Activated CD4-positive, alpha-beta T cell treated with anti-CD3 and anti-CD28 coated beads, Interleukin-2, amount 50 U/mL, for 24 hours (primary cell): ENCODE data around the gene GHR.

Experiments used
- DNase-seq, 2 donors: peaks; one replicate each; pipeline ENCODE4 v3.0.0-alpha.2; 2020; ENCODE audit warnings: low read depth in 1 of 2, low spot score in 1 of 2

The GHR gene

DNA sequence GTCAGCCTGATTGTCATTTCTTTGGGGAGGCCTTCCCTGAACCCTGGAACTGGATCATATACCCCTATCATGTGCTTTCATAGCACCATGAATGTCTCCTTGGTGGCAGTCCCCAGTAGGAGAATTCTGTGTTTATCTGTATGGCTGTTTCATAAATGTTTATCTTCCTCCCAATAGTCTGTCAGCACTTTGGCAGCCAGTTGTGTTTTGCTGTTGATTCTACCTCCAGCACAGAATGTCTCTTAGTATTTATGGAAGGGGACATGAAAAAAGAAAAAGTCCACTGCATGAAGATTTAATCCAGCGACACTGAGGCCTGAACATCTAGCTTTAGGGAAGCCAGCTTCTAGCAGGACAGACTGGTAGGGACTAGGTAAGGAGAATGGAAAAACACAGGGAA, 38.3 kb downstream of the GHR start:
- DNase-seq: no peak

DNA sequence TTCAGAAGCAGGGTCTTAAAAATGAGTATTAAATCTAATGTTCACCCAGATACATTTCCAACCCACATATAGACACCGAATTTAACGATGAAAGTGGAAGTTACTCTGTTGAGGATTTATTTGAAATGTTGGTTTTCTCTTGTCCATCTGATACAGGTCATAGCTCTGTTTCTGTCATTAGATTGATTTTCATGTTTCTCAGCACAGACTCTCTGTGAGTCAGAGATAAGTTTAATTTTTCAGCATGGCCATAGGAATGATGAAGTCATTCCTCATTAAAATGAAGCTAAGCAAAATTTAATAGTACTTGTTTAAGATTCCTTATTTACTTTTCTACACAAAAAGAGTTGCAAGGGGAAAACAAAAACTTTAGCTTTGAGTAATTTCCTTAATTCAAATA, 38.8 kb downstream of the GHR start:
- DNase-seq: no peak

DNA sequence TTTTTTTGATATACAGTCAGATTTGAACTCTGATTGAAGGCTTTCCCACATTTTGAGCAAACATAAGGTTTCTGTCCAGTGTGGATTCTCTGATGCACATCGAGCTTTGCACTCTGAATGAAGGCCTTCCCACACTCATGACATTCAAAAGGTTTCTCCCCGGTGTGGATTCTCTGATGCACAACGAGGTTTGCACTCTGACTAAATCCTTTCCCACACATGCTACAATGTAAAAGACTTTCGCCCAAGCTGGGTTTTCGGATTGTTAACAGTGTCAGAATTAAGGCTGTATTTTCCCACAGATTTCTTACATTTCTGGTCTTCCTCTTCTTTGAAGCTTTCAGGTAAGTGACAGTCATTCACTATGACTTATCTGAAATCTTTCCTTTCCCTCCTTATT, 44.3 kb downstream of the GHR start:
- DNase-seq: no peak

DNA sequence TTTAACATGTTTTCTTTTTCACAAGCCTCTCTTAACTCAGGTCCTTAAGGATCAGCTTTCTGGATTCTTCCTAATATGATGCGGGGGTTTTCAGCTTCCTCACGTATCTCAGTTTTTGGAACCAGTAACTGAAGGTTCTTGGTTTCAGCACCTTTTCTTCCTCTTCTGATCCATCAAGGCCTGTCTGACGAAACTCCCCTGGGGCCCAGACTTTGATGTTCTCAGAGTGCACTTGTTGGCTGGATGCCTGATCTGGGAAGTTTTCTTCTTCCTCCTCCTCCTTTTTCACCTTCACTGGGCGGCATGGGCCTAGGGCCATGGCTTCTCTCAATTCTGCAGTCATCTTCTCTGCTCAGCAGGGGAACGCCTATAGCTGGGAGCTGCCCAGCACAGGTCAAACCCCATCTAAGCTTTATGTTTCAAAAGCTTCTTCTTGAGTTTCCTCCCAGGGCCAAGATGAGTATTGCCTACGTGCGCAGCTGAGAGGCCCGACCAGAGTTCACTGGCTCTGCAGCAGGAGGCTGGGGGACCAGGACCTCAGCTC, 44.8 kb downstream of the GHR start:
- no peak for DNase-seq

DNA sequence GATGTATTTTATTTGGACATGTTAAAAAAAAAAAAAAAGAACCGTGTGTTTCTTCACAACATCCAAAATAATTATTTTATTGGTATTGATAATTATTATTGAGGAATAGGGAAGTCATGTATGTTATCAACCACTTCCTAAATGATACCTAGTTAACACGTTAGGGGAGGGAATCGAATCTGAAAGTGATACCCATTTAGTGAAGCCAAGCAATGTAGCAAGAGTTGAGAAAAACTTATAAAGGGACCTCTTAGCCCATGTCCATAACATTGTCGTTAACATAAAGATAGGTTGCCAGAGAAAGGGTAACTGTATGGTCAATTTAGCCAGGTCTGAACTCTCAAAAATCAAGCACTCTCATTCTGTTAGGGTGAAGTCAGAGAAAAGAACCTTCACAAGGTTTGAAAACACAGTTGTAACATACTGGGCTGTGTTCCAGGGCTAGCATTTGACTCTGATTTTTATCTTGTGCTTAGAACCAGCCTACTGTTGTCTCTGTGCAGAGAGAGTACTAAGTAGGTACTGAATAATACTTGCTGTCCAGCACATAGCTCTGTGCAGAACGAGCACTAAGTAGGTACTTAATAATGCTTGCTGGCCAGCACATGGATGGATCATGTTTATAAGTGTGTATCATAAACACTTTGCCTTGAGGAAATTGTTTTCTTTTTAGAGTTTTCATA, 60.4 kb downstream of the GHR start:
- DNase-seq: no peak

DNA sequence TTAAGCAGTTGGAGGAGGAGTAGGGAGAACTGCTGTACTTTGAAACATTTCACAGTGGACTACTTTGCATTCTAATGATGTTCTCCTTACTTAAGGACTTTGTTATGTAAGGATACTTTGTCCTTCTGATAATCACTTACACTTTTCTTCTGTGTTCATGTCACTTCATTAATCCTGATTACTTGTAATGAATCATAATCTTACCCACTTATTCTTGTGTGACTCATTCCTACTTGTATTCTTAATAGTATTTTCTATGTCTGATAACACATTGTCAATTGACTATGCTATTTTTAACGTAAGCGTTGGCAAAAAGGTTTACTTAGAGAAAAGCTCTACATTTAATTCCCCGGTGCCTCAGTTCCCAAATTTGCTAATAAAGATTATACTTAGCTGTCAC, 63.8 kb downstream of the GHR start:
- no peak for DNase-seq

DNA sequence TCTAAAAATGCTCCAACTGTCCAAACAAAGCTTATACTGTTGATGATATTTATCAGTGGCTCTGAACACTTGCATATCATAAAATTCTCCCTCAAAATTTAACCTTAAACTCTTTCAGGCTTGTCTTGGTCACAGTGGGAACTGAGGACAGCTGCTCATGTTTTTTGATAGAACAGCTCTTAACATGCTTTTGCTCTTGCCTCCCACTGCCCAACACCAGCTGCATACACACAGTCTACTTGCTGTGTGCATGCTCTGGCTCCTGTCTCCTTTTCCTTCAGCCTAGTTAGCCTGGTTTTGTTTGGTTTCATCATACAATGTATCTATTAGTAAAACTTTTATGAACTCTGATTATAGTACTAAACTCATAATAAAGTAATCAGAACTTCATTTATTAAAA, 64.6 kb downstream of the GHR start:
- no peak for DNase-seq

DNA sequence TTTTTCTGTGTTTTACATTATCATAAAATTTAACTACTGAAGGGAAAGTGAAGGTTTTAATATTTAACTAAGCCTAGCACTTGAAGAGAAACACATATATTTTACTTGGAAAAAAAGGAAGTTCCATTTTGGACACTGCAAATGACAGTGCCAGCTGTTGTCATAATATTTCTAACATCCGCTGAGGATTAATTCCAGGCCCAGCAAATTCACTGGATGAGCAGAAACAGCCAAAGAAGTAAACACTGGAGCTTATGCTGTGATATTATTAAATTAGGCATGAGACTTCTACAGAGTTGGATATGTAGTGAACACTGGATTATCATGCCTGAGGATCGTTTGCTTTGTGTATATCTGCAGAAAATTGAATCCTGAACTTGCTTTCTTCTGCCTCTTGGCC, 67.6 kb downstream of the GHR start:
- no peak for DNase-seq

DNA sequence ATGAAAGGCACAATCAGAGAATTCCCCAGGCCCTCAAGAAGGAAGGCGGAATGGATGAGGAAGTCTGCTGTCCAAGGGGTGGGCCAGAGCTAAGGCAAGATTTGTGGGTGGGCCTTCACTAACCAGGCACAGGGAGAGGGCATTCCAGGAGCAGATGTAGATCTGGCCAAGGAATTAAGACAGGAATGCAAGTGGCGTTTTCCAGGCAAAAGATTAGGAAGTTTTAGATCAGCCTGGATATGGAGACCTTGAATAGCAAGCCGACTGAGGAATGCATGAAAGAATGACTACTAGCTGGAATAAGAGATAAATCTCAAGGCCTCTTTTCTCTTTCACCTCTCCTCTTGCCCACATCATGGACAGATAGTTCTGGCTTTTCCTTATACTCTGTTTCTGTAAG, 68.5 kb downstream of the GHR start:
- DNase-seq: no peak

DNA sequence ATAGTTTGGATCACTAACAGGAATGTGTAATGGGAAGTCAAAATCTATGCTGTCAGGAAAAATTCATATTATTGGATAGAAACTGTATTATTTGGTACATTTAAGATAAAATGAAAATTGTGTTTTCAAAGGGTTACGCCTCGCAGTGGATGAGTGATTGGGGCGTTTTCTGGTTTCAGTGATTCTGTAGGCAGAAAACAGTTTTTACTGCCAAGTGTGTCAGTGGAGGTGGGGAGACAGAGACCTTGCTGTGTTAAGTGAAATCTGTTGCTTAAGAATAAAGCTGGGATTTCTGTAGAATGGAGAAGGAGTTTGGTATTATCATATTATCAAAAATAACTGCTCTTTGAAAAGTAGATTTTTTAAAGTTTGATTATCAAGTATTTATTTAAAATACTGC, 69.7 kb downstream of the GHR start:
- DNase-seq: no peak

DNA sequence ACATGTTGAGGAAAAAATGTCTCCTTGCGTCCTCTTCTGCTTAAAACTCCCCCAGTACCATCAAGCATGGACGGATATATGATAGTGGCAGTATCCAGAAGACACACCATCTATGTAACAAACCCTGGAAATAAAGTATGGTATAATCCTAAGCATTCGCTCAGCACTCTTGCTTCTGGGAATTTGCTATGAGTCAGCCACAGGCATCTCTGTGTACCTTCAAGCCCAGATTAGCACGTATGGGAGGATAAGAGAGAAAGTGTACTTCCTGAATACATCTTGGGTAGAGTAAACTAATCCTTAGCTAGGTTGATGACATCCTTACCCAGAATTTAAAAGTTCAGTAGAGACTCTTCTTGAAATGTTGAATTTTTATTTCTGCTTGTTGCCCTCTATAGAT, 71.2 kb downstream of the GHR start:
- DNase-seq: no peak

DNA sequence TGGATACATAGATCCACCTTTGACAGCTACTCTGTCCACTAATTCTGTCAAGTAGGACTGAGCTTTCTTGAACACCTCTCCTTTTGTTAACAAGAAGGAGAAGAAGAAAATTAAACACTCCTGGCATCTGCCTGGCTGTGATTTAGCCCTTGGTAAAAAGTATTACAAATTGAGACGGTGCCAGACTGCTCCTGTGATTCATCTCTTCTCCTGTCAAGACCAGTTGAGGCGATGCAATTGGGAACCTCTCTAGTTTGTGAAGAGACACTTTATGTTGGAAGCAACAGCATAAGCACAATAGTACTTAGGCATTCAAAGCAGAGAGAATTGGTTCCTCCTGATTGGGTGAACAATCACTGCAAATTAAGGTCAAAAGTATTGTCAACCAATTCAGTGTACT, 72.7 kb downstream of the GHR start:
- no peak for DNase-seq

DNA sequence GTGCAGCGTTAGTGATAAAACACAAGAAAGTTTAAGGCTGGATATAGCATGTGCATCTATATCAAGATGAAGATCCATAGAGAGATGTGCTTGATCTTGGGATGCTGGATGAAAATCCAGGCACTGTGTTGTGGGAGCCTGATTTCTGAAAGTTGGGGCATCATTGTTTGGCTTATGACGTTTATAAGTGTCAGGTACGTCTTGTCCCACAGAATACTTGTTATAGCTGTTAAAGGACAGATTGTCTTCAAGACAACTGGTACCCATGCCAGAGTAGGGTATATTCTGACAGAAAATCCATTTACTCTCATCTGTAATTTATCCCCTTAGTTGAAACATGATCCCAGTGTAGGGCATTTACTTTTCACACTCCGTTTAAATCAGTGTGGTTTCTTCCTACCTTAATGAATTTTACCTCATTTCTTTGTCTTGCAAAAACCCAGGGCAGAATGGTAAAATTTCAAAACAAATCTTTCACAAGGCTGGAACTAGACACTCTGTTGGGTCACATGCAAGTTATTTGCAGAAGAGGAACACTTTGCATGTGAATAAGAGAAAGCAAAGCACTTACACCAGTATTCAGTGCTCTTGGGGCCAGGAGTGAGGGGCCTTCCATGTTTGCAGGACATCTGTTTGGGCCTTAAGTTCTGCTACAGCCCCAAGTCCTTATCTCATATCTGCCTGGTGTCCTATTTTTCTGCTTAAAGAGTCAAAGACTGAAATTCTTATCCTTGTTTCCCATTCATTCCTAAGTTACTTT, 73.3 kb downstream of the GHR start:
- no peak for DNase-seq

DNA sequence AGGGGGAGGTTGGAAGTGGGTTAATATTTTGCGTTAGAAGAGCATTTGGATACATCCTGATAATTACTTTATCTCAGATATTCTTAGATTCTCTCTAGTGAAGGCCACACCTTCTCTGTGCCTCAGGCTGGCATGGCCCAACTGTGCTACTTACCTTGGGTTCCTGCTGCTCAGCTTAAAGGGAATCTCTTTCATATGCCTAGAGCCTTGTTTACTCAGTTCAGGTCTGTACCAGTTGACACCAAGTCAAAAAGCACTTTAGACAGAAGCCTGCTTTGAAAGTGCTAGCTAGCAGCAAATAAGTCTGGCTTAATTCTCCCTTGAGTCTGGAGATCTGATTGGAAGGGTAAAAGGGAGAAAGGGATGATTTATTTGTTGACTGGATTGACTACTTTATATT, 74.8 kb downstream of the GHR start:
- DNase-seq: no peak

DNA sequence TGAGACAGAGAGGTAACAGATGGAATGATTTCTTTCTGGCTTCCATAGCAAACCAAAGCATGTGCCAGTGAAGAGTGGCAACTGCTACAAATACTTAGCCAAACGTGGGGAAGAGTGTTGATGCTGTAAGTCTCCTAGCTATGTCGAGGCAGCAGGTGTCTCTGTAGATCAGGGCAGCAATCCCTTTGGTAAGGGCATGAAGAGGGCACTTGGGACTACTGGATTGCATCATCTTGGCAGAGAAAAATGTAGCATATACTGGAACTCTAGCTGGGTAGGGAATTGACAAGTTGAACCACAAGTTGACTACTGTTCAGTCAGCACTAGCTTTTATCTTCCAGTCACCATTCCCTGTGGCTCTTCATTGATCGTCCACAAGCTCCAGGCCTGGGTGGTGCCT, 75.8 kb downstream of the GHR start:
- no peak for DNase-seq

DNA sequence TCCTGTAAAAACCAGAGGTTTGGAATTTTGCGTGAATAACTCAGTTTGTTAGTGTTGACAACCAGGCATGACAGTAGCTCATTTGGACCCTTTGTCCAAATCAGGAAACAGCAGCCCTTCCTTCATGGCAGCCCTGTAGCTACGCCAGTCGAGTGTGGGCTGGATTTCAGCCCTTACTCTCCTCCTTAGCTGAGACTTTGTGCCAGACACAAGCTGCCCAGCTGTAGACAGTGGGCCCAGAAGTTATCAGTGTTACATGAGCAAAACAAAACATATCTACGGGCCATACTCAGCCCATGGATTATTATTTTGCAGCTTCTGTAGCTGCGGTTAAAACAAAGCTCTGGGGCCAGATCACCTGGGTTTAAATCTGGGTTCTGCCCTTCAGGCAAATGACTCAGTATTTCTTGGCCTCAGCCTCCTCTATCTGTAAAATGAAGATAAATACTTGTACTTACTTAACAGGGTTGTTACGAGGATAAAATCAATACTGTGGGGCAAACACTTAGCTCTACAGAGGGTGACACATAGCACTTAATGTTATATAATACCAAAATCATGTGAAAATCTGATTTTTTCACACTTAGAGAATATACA, 76.9 kb downstream of the GHR start:
- DNase-seq: no peak

DNA sequence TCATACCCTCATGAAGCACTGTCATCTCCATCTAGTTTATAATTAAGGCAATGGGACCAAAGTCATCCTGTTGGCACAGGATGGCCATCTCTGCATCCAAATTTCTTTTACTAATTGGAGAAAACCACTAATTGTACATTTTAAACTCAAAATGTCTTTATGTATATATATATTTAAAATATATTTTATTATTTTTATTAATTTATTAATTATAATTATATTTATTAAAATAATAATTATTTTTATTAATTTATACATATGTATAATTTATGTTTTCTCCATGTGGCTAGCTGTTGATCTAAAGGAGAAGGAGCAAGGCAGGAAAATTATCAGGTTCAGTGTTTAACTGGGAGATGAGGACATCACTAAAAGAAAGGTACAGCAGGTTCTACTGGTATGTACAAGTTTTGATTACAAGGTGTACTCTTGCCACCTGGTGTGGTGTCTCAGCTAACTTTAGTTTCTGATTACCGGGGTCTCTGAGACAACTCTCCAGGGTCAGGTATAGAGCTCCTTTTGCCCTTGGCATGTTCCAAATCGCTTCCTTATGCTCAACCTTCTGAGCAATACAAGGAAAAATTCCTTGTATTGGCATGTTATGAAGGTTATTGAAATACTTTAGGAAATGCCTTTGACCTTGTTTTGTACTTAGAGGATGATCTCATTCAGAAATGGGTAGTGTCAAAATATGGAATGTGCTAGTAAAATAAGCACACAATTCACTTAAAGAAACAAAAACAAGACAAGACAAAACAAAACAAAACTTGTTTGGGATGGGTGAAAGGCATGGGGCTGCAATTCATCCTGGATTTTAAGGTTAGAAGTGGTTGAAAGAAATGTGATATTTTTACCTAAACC, 79.6 kb downstream of the GHR start:
- DNase-seq: no peak

DNA sequence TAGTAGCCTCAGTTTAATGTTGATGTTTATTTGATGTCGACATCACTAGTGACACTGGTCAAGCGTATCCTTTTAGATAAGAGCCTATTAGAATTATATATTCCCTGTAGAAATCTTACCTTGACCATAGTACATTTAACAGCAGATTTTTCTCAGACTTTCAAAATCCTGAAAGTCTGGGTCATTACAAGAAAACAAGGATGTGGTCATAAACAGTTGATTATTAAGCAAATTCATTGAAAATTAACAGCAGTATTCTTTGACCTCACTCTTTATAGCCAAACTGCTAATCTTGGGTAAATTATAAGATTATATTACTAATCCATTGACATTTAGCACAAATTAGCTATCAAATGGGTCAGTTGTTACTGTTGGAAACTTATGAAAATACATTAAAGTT, 83.4 kb downstream of the GHR start:
- no peak for DNase-seq

DNA sequence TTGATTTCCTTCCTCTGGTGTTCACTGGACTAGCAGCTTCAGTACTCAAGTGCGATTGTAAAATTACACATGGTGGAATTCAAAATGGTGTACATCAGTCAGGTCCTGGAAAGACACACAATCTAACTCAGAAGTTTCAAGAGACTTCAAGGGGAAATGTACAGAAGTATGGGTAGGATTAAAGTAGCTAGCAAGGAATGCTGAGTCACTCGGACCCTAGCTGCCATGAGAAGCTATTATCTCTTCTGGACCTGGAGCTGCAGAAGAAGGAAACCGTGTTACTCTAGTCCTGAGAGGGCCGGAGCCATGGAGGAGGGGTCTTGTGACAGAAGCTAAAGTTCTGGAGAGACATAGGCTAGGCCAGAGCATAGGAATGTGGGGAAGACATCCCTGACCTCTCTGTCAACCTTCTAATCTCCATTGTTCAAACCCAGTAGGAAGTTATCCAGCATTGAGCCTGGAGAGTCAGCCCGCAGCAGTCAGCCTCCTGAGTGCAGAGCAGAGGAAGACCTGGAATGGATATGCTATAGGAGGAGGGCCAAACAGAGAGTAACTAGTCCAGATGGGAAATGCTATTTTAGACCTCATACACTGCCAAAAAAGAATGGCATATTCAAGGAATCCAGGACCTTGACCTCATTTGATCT, 84.3 kb downstream of the GHR start:
- DNase-seq: no peak

DNA sequence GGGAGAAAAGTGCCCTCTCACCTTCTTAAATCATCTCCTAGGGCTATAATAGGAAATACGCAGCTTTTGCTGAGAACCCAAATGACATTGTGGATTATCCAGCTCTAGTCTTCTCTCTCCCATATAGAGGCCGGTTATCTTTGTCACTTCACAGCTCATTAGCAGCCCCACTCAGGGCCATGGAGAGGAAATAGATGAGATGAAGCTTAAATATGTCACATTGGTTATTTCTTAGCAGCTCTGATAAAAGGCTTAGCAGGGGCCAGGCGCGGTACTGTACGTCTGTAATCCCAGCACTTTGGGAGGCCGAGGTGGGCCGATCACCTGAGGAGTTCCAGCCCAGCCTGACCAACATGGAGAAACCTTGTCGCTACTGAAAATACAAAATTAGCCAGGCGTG, 90.0 kb downstream of the GHR start:
- no peak for DNase-seq

DNA sequence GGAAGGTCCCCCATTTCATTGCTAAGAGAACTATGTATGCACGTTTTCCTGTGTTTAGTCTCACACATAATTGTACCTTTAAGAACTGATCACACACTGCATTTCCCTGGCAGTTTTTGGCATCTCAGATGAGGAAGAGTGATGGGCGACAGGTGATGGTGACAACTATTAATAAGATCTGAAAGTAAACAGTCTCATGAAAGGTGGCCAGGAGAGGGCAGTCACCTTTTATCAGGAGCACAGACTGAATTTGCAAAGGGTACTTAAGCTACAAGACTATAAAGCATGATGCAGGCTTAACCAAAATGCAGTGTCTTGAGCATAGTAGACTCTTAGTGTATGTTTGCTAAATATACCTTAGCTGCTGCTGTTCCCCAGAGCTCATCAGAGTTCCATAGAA, 91.5 kb downstream of the GHR start:
- DNase-seq: no peak
